ENCODE data around the gene TCEANC2.

The TCEANC2 gene

GRCh38 chr1:54112027-54112426 lies 58.6 kb downstream of the TCEANC2 start:
- Histone ChIP-seq H2AFZ (ENCODE audit: low read depth, low read length) (no peak overlapping the region), H3K4me1 (ENCODE audit: low read length) (no peaks in the 10 kb centered on the region), H3K27ac (ENCODE audit: low read length) (no peak overlapping the region), H3K4me2 (ENCODE audit: low read length) (no peak overlapping the region), H3K79me2 (ENCODE audit: low read length) (no peaks in the 10 kb centered on the region), H3K27me3 (ENCODE audit: low read depth, low read length) (no peaks in the 10 kb centered on the region), H3K4me3 (ENCODE audit: low read length) (no peak overlapping the region), H3K9me3 (ENCODE audit: insufficient read depth, low read length) (no peaks in the 10 kb centered on the region), H3K36me3 (replicated peaks; ENCODE audit: low read depth, low read length) (no peaks in the 10 kb centered on the region), H3K9ac (ENCODE audit: low read length) (no peak overlapping the region), H4K20me1 (ENCODE audit: insufficient read depth, low read length) (no peaks in the 10 kb centered on the region)
- TF ChIP-seq CTCF (IDR thresholded peaks at IDR 0.05; ENCODE audit: low read depth, low read length): no peak
- TF ChIP-seq EZH2phosphoT487 (IDR thresholded peaks at IDR 0.05; ENCODE audit: low read depth): no peak

GRCh38 chr1:54112705-54113368 lies 59.4 kb downstream of the TCEANC2 start:
- Histone ChIP-seq H3K4me3 (ENCODE audit: low read length) (no peak overlapping the region), H3K27me3 (ENCODE audit: low read depth, low read length) (no peaks in the 10 kb centered on the region)
- TF ChIP-seq EZH2phosphoT487 (IDR thresholded peaks at IDR 0.05; ENCODE audit: low read depth): no peak
- no peak for TF ChIP-seq CTCF (IDR thresholded peaks at IDR 0.05; ENCODE audit: low read depth, low read length)

GRCh38 chr1:54114001-54114400 lies 60.6 kb downstream of the TCEANC2 start:
- no peaks in the 10 kb centered on the region for H4K20me1 ChIP-seq (ENCODE audit: insufficient read depth, low read length)
- H3K9ac ChIP-seq (ENCODE audit: low read length): no peak overlapping the region
- no peak overlapping the region for H3K27ac ChIP-seq (ENCODE audit: low read length)
- H3K27me3 ChIP-seq (ENCODE audit: low read depth, low read length): no peaks in the 10 kb centered on the region
- no peaks in the 10 kb centered on the region for H3K36me3 ChIP-seq (replicated peaks; ENCODE audit: low read depth, low read length)
- no peaks in the 10 kb centered on the region for H3K9me3 ChIP-seq (ENCODE audit: insufficient read depth, low read length)
- H3K4me2 ChIP-seq (ENCODE audit: low read length): no peak overlapping the region
- no peaks in the 10 kb centered on the region for H3K79me2 ChIP-seq (ENCODE audit: low read length)
- no peak overlapping the region for H2AFZ ChIP-seq (ENCODE audit: low read depth, low read length)
- TF ChIP-seq EZH2phosphoT487 (IDR thresholded peaks at IDR 0.05; ENCODE audit: low read depth): no peak
- no peak for TF ChIP-seq CTCF (IDR thresholded peaks at IDR 0.05; ENCODE audit: low read depth, low read length)
- no peak overlapping the region for H3K4me3 ChIP-seq (ENCODE audit: low read length)
- no peaks in the 10 kb centered on the region for H3K4me1 ChIP-seq (ENCODE audit: low read length)

More at GRCh38 chr1:54112705-54113368, 59.4 kb downstream of the TCEANC2 start:
- Histone ChIP-seq H3K27ac (ENCODE audit: low read length) (no peak overlapping the region), H2AFZ (ENCODE audit: low read depth, low read length) (no peak overlapping the region), H3K36me3 (replicated peaks; ENCODE audit: low read depth, low read length) (no peaks in the 10 kb centered on the region), H3K4me2 (ENCODE audit: low read length) (no peak overlapping the region), H4K20me1 (ENCODE audit: insufficient read depth, low read length) (no peaks in the 10 kb centered on the region), H3K79me2 (ENCODE audit: low read length) (no peaks in the 10 kb centered on the region), H3K9ac (ENCODE audit: low read length) (no peak overlapping the region), H3K9me3 (ENCODE audit: insufficient read depth, low read length) (no peaks in the 10 kb centered on the region), H3K4me1 (ENCODE audit: low read length) (no peaks in the 10 kb centered on the region)

GRCh38 chr1:54114955-54115354 lies 61.5 kb downstream of the TCEANC2 start:
- Histone ChIP-seq H3K9ac (ENCODE audit: low read length) (no peak overlapping the region), H3K9me3 (ENCODE audit: insufficient read depth, low read length) (no peaks in the 10 kb centered on the region), H3K79me2 (ENCODE audit: low read length) (no peaks in the 10 kb centered on the region), H3K27ac (ENCODE audit: low read length) (no peak overlapping the region), H2AFZ (ENCODE audit: low read depth, low read length) (no peak overlapping the region), H3K4me1 (ENCODE audit: low read length) (no peaks in the 10 kb centered on the region), H3K4me3 (ENCODE audit: low read length) (no peak overlapping the region), H3K36me3 (replicated peaks; ENCODE audit: low read depth, low read length) (no peaks in the 10 kb centered on the region), H3K27me3 (ENCODE audit: low read depth, low read length) (no peaks in the 10 kb centered on the region), H3K4me2 (ENCODE audit: low read length) (no peak overlapping the region), H4K20me1 (ENCODE audit: insufficient read depth, low read length) (no peaks in the 10 kb centered on the region)
- no peak for TF ChIP-seq EZH2phosphoT487 (IDR thresholded peaks at IDR 0.05; ENCODE audit: low read depth)
- TF ChIP-seq CTCF (IDR thresholded peaks at IDR 0.05; ENCODE audit: low read depth, low read length): no peak
